Left cardiac atrium (tissue), 4 donors: ENCODE results near the gene ZBTB46. TPM values are rescaled to one million over a fixed set of nuclear protein-coding genes. Genes with fewer than 3 reads are reported as not detected.

ENCODE experiments used
- ATAC-seq, 2 donors: fragments of 200-7000 bp; cut with Tn5 transposase; one replicate each; pipeline ENCODE4 v1.9.1; 2020; ENCODE audit warnings: mild to moderate bottlenecking in 2 of 2, moderate library complexity in 2 of 2
- DNase-seq: peaks from one replicate; pipeline ENCODE4 v3.0.0-alpha.2; 2020
- intact Hi-C, 2 donors: fragments of 100-400 bp; cut with DNase I; formaldehyde crosslinking; loops; one replicate each; pipeline versions ENCODE4 v1.14.1 to v1.15.1; 2022 to 2023
- total RNA-seq, 2 donors: library from RNA; stranded (reverse); fragmentation: NEBNext Ultra II Directional; extraction: Animal tissue kit (Norgen Biotek cat#: 25700); gene quantifications; one replicate each; pipeline ENCODE4 v1.2.1, GENCODE V29; 2021
- donor health status: DM: no; HTN: yes; CAD: no.
- donor health status: DM: no; HTN: yes; CAD: no; lungs with severe emphysema.
- donor health status: DM: yes; HTN: yes; CAD: no.
- donor health status: Dilated cardiomyopathy.

Gene ZBTB46
- total RNA-seq, 2 donors from 2014 or later = 12.7 to 17.0 TPM

DNA sequence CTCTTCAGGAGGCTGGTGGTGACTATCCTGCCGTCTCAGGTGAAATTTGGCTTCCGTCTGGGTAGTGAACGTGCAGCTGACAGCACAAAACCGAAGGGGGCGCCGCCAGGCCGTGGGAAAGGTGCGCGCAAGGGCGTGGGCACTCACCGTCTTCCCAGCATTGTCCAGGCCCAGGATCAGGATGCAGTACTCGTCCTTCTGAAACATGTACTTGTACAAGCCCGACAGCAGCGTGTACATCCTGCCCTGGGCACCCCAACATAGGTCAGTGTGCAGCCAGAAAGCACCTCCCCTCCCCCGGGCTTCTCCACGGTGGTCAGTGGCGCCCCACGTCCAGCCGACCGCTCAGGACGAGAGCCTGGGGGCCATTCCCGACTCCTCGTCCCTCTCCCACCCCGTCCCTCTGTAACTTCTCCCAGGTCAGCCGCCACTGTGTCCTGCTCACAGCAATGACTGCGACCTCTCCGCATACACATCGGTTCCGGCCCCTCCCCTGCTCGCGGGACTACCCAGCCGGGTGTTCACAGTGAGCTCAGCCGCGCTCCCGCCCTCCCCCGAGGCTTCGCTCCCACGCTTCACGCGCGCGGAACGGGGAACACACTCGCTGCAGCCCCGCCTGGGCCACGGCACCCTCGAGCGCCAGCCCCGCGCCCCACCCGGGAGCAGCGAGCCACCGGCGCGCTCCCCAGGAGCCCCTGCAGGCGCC, 124.1 kb downstream of the ZBTB46 start:
- ATAC-seq (peak; percentile 39 to 54), DNase-seq (peak; percentile 67)
- intact Hi-C loops = loop anchor here in 1 of 2 donors (1.0 kb wide), 1 partner anchor 49 kb away; the partner anchor contains the start of gene RTEL1

GRCh38 chr20:63706027-63706695, 124.9 kb downstream of the ZBTB46 start:
- intact Hi-C loops = no loop called here
- no peak for DNase-seq
- no peak for ATAC-seq

DNA sequence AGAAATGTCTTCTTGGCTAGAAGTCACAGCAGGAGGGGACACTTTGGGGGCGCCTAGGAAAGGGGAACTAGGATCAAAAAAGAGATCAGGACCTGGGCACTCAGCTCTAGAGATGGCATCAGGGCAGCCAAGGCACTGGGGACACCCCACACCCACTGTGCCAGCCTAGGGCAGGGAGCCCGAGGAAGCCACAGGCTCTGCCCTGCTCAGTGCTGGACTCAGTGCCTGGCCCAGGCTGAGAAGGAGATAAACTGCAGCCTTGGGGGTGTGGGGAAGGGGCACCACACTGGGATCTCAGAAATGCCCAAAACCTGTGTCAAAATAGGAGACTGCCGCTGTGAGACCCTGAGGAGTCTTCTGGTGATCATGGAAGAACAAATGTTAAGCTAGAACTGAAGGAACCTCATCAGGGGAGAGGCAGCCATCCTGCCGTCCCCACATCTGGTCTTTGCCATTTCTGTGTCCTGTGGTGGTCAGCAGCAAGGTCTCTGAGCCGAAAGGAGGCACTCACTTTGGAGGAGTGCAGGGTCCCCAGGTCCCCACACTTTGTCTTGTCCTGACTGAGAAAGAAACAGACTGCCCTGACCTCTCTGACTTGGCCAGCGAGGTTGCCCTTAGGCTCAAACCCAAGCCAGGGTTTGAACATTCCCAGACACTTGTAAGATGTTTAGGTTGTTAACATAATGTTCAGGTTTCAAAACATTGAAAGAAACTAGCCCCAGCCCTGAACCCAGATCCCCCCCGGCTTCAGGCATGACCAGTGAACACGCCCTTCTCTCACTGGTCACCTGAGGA, 125.6 kb downstream of the ZBTB46 start:
- DNase-seq = no peak
- ATAC-seq = no peak
- intact Hi-C loops = no loop called here

- ATAC-seq (no peak), DNase-seq (no peak)
- intact Hi-C loops = no loop called here
Observed at GRCh38 chr20:63704749-63705117, 126.3 kb downstream of the ZBTB46 start.

DNA sequence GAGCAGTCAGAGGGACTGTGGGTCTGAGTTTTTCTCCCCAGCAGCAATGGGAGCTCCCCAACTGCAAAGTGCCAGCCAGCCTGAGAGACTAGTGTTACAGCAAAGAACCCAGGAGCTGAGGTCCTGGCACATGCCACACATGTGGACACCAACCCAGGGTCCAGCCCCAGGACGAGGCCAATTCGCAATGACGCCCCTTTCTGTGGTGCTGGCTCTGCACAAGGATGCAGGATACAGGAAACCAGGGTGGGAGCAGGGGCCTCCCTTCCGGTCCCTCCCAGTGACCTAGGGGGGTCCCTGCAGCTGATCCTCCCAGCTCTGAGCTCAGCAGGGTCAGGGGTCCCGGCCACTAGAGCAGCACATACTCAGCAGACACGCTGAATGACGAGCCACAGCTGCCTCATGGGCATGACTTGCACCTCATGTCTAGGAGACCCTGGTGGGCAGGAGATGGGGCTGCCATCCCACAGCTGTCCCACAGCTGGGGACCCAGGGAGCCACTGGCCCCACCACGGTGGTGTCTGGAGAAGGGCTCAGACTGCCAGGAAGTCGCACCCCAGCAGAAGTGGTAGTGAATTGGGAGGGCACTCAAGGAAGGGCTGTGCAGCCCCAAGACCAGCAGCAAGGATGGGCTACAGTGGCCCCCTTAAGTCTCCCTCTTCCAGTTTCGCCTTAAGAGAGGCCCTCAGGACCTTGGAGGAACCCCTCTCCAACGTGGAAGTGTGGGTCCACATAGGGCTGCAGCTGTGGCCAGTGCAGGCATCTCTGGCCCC, 126.9 kb downstream of the ZBTB46 start:
- intact Hi-C loops = no loop called here
- DNase-seq = no peak
- no peak for ATAC-seq

GRCh38 chr20:63703471-63703975, 127.5 kb downstream of the ZBTB46 start:
- ATAC-seq (no peak), DNase-seq (no peak)
- intact Hi-C loops = no loop called here

DNA sequence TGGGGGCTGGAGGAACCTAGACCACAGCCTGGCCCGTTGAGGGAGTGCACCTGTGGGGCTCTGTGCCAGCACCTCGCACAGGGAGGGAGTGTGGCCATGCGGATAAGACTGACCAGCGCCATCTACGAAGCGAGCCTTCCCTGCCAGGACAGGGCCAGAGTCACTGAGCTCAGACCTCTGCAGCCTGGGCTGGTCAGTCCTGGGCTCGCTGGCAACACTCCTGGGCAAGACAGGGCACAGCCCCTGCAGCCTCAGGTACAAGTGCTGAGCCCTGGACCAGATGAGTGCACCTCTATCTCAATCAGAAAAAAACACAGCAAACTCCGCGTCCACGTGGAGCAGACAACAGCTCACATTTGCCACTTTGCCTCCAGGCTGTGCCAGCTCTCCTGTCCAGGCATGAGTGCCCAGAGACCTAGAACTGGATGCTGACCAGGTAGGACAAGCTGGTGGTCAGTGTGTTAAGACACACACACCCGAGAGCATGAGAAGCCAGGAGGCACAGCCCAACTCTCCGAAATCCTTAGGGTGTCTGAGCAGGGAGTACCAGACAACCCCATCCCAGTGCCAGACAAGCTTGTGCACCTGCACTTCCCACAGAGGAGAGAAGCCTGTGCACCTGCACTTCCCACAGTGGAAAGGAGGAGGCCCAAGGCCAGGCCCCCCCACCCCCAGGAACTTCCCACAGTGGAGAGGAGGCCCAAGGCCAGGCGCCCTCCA, 128.2 kb downstream of the ZBTB46 start:
- intact Hi-C loops = no loop called here
- no peak for DNase-seq
- no peak for ATAC-seq

GRCh38 chr20:63702036-63702665, 128.9 kb downstream of the ZBTB46 start:
- ATAC-seq (no peak), DNase-seq (peak; percentile 22)
- intact Hi-C loops = no loop called here

DNA sequence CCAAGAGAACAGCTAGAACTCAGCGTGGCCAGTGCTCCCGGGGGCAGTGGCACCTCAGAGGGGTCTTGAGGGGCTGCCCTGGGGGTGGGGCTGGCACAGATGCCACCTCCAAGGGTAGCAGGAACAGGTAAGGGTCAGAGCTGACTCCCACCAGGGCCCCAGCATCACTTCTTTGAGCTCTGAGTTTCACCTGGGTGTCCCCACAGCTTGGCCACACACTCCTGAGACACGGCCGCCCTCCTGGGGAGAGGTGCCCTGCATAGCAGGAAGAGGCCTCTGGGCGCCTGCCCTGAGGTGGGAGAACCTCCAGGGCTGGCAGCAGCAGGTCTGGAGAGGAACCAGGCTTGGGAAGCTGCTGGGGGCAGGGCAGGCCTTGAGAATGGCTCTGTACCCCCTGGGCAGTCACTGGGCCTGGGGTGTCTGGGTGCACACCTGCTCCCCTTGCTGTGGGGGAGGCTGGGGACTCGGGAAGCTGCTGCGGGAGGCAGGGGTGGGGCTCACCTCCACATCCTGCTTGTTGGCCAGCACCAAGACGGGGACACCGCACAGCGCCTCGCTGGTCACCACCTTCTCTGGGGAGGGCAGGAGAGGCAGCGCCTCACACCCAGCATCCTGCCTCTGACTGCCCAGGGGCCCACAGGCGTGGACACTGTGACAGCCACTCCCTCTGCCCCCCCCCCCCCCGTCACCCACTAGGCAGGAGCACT, 129.6 kb downstream of the ZBTB46 start:
- ATAC-seq (no peak), DNase-seq (peak; percentile 20)
- intact Hi-C loops = no loop called here

DNA sequence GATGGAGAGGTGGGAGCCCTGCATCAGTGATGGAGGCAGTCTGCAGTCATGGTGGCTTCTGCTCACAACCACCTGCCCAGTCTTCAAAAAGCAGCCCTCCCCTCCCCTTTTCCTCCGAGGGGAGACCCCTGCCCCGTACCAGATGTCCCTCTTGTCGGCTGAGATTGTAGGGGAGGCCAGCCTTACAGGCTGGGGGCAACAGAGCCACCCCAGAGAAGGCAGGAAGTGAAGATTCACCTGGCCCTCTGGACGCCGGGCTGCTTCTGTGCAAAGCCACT, 130.1 kb downstream of the ZBTB46 start:
- intact Hi-C loops = no loop called here
- no peak for DNase-seq
- ATAC-seq = no peak

DNA sequence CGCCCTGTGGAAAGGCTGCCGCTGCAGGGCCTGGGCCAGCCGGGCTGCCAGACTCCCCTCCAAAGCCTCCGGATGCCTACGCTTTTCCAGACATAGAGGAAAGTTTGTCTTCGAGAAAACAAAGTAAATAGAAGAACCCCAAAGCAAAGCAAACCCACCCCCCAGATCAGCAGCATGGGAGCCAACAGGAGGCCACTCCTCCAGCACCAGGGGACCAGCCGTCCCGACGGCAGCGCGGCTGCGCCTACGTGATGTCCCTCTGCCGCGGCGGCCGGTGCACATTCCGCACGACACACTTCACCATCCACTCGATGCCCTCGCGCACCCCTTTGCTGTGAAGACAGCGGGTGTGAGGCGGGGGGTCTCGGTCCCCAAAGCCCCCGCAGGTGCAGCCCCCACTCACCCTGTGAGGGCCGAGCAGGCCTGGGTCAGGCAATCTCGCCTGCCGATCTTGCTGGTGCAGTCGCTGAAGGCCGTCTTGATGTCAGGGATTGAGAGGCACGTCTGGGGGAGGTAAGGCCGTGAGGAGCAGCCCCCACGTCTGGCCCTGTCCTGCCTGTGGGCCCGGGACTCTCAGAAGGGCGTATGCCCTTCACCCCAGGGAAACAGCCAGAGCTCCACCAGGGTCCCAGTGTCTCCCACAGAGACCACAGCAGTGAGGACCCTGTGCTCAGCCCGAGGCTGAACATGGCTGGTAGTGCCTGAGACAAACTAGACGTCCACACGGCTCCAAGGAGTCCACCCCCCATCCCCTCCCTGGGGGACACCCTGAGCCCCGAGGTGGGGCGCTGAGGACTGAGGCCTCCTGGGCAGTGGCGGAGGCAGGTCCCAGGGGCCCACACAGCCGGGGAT, 130.6 kb downstream of the ZBTB46 start:
- peak; percentile 21 for DNase-seq
- no peak for ATAC-seq
- intact Hi-C loops = no loop called here

DNA sequence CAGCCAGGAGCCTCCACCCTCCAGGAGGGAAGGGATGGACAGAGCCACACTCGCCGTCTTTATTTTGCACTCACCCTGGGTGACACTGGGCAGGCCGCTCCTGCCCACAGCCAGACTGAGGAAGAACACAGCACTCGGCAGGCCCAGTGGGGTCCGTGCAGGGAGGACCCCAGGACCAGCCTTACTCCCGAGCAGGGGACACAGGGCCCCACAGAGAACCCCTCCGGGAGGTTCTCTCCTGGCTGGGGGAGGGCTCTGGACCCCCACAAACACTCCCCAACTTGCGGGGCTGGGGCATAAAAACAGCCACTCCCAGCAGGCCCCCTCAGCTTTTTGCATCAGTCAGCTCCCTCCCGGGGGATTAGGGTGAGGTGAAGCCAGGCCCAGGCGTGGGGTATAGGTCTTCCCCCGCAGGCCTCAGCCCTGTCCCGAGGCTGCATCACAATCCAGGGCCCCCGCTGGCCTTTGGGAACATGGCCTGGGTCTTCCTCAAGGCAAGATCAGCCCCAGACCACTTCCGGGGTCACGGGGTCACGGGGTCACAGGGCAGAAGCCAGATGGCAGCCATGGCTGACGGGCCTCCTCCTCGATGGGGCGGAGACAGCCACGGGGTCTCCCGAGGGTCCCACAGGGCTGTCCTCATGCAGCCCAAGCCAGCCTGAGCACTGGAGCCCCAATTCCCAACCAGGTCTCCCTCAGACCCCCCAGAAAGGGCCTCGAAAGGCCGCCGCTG, 131.4 kb downstream of the ZBTB46 start:
- ATAC-seq = no peak
- intact Hi-C loops = no loop called here
- peak; percentile 31 for DNase-seq

GRCh38 chr20:63698739-63699465, 132.2 kb downstream of the ZBTB46 start:
- DNase-seq (peak; percentile 79), ATAC-seq (peak; percentile 9 to 45)
- intact Hi-C loops = no loop called here

- ATAC-seq (no peak), DNase-seq (no peak)
- intact Hi-C loops = no loop called here
Observed at GRCh38 chr20:63697868-63698545, 133.1 kb downstream of the ZBTB46 start.

- intact Hi-C loops = no loop called here
- ATAC-seq (no peak), DNase-seq (no peak)
Observed at GRCh38 chr20:63697357-63697867, 133.7 kb downstream of the ZBTB46 start.
